K562 (cell line): ENCODE data around the gene IL17RC. TPM values are rescaled to one million over a fixed set of nuclear protein-coding genes. Genes with fewer than 3 reads are reported as not detected.

Experiments used
- HNRNPL ChIP-seq: fragments of 200-400 bp; formaldehyde crosslinking; IDR thresholded peaks from 2 replicates; pipeline ENCODE4 v1.6.1; 2017; ENCODE audit warnings: low read depth, mild to moderate bottlenecking, low read length
- NFATC3 ChIP-seq: fragments of 450-650 bp; IDR thresholded peaks from 2 replicates; pipeline ENCODE4 v1.6.1; 2017; ENCODE audit warnings: mild to moderate bottlenecking
- NR3C1 ChIP-seq: sonication (generic); formaldehyde crosslinking; IDR thresholded peaks from 2 replicates; pipeline ENCODE4 v1.8.1; 2022; ENCODE audit warnings: missing genetic modification reagents
- POLR2G ChIP-seq: fragments of 200-400 bp; formaldehyde crosslinking; IDR thresholded peaks from 2 replicates; pipeline ENCODE4 v1.6.1; 2017; ENCODE audit warnings: low read depth, mild to moderate bottlenecking, antibody characterized with exemption, low read length, moderate library complexity
- U2AF2 ChIP-seq: fragments of 200-400 bp; formaldehyde crosslinking; optimal IDR thresholded peaks from 2 replicates; pipeline ENCODE3; 2017; ENCODE audit warnings: low read depth, mild to moderate bottlenecking, low read length
- ZNF175 ChIP-seq: fragments of 200-800 bp; sonication (Bioruptor generic); IDR thresholded peaks from 2 replicates; pipeline ENCODE4 v1.6.1; 2016; ENCODE audit warnings: low read depth, mild to moderate bottlenecking, missing genetic modification characterization, missing compliant biosample characterization
- ZNF224 ChIP-seq: sonication (generic); formaldehyde crosslinking; IDR thresholded peaks from 2 replicates; pipeline ENCODE4 v1.8.0; 2022; ENCODE audit warnings: mild to moderate bottlenecking, missing genetic modification reagents
- ZNF311 ChIP-seq: fragments of 250-450 bp; sonication (Bioruptor Pico); IDR thresholded peaks from 2 replicates; pipeline ENCODE4 v1.4.0; 2020; ENCODE audit warnings: mild to moderate bottlenecking, moderate library complexity
- polyA plus RNA-seq, 8 experiments: library from polyadenylated mRNA; depleted of rRNA in 4 of 8; stranded (reverse) in 5 of 8; unstranded in 3 of 8; fragments of >200 nt; fragmentation: Nextera tagmentation in 2 of 8; fragmentation: Illumina TruSeq in 1 of 8; extraction: Ambion mirVana in 2 of 8; extraction: Trizol in 1 of 8; gene quantifications; 2 replicates each; pipeline versions ENCODE4 v1.2.1 to v1.2.3, GENCODE V29; 2011 to 2014; ENCODE audit warnings: inconsistent platforms in 1 of 8, missing spikeins in 1 of 8
- total RNA-seq, 7 experiments: library from RNA; depleted of rRNA in 6 of 7; stranded (reverse); fragments of >200 nt in 6 of 7; fragmentation: Illumina TruSeq in 2 of 7; extraction: Trizol in 2 of 7; gene quantifications; 2 replicates each; pipeline versions ENCODE4 v1.2.1 to v1.2.3, GENCODE V29; 2011 to 2021; ENCODE audit warnings: low replicate concordance in 1 of 7
- TF ChIP-seq, protein P1 (sequence below): sonication (generic); formaldehyde crosslinking; IDR thresholded peaks from 2 replicates; pipeline ENCODE4 v1.8.0; 2023; ENCODE audit warnings: mild to moderate bottlenecking, missing genetic modification reagents
- TF ChIP-seq, protein P2 (sequence below): sonication (generic); formaldehyde crosslinking; IDR thresholded peaks from 2 replicates; pipeline ENCODE4 v1.8.0; 2023; ENCODE audit warnings: missing genetic modification reagents, mild to moderate bottlenecking, borderline replicate concordance
- TF ChIP-seq, protein P3 (sequence below): IDR thresholded peaks from 2 replicates; pipeline ENCODE4 v1.6.1; 2012; ENCODE audit warnings: low read depth, low read length, improper control_type of control experiment, borderline replicate concordance
- TF ChIP-seq, protein P4 (sequence below): fragments of 250-450 bp; sonication (Bioruptor Pico); IDR thresholded peaks from 2 replicates; pipeline ENCODE4 v1.5.0; 2022; ENCODE audit warnings: mild to moderate bottlenecking
- TF ChIP-seq, protein P5 (sequence below): fragments of 200-800 bp; sonication (Bioruptor generic); IDR thresholded peaks from 2 replicates; pipeline ENCODE4 v1.6.1; 2017; ENCODE audit warnings: missing genetic modification characterization, missing compliant biosample characterization

IL17RC gene
- total and polyA plus RNA-seq, 9 of the 15 experiments (the other 6 are each of a cell fraction or from before 2014, with no cell fraction given) = 0.15 to 11.4 (median 7.1) TPM; not detected in 1

DNA sequence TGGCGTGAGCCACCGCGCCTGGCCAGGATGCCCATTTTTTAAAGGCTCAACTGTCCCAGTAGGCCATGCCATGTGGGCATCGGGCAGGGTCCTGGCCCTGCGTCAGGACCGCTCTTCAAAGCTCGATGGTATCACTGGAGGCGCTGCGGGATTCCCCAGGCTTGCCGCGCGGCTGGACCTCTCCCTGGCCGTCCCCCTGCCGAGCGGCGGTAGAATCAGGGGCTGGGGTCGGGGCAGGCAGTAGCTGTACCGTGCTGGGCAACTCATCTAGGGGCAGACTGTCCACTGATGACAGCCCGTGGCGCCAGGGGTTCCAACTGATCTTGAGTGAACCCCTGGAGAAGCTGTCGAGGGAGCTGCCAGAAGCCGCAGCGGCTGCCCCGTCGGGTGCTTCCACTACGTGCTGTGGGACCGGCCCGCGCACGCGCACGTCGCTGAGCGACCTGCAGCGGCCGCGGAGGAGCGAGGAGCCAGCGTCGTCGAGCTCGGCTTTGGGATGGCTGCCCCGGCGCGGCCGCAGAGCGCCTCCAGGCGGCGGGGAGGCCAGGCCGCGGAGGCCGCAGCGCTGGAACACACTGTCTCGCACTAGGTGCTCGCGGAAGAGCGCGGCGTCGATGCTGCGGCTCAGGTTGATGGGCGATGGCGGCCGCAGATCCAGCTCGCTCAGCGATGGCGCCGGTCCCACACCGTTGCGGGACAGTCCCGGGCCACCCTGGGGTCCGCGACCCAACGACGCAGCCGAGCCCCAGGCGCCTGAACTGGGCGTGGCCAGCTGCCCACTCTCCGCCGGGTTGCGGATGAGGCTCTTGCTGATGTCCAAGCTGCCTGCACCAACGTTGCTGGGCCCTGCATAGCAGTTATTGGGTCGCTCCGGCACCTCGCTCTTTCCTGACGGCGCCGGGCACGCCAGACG lies 29.5 kb downstream of the IL17RC start (continued):
- TF ChIP-seq, protein P1, sequence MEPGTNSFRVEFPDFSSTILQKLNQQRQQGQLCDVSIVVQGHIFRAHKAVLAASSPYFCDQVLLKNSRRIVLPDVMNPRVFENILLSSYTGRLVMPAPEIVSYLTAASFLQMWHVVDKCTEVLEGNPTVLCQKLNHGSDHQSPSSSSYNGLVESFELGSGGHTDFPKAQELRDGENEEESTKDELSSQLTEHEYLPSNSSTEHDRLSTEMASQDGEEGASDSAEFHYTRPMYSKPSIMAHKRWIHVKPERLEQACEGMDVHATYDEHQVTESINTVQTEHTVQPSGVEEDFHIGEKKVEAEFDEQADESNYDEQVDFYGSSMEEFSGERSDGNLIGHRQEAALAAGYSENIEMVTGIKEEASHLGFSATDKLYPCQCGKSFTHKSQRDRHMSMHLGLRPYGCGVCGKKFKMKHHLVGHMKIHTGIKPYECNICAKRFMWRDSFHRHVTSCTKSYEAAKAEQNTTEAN (CRISPR knock-in tag) = no peak
- TF ChIP-seq HNRNPL (0 out of 2 replicates have a peak, but pooled peaks have one; percentile 20), U2AF2 (no peak), NR3C1 (CRISPR knock-in tag) (no peak), ZNF311 (CRISPR knock-in tag) (no peak), ZNF224 (CRISPR knock-in tag) (no peak), ZNF175 (CRISPR knock-in tag) (no peak), NFATC3 (no peak), POLR2G (peak; percentile 45; the same call in 1 of the 2 replicates)
- TF ChIP-seq, protein P2, sequence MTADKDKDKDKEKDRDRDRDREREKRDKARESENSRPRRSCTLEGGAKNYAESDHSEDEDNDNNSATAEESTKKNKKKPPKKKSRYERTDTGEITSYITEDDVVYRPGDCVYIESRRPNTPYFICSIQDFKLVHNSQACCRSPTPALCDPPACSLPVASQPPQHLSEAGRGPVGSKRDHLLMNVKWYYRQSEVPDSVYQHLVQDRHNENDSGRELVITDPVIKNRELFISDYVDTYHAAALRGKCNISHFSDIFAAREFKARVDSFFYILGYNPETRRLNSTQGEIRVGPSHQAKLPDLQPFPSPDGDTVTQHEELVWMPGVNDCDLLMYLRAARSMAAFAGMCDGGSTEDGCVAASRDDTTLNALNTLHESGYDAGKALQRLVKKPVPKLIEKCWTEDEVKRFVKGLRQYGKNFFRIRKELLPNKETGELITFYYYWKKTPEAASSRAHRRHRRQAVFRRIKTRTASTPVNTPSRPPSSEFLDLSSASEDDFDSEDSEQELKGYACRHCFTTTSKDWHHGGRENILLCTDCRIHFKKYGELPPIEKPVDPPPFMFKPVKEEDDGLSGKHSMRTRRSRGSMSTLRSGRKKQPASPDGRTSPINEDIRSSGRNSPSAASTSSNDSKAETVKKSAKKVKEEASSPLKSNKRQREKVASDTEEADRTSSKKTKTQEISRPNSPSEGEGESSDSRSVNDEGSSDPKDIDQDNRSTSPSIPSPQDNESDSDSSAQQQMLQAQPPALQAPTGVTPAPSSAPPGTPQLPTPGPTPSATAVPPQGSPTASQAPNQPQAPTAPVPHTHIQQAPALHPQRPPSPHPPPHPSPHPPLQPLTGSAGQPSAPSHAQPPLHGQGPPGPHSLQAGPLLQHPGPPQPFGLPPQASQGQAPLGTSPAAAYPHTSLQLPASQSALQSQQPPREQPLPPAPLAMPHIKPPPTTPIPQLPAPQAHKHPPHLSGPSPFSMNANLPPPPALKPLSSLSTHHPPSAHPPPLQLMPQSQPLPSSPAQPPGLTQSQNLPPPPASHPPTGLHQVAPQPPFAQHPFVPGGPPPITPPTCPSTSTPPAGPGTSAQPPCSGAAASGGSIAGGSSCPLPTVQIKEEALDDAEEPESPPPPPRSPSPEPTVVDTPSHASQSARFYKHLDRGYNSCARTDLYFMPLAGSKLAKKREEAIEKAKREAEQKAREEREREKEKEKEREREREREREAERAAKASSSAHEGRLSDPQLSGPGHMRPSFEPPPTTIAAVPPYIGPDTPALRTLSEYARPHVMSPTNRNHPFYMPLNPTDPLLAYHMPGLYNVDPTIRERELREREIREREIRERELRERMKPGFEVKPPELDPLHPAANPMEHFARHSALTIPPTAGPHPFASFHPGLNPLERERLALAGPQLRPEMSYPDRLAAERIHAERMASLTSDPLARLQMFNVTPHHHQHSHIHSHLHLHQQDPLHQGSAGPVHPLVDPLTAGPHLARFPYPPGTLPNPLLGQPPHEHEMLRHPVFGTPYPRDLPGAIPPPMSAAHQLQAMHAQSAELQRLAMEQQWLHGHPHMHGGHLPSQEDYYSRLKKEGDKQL (CRISPR knock-in tag) = no peak
- TF ChIP-seq, protein P3, sequence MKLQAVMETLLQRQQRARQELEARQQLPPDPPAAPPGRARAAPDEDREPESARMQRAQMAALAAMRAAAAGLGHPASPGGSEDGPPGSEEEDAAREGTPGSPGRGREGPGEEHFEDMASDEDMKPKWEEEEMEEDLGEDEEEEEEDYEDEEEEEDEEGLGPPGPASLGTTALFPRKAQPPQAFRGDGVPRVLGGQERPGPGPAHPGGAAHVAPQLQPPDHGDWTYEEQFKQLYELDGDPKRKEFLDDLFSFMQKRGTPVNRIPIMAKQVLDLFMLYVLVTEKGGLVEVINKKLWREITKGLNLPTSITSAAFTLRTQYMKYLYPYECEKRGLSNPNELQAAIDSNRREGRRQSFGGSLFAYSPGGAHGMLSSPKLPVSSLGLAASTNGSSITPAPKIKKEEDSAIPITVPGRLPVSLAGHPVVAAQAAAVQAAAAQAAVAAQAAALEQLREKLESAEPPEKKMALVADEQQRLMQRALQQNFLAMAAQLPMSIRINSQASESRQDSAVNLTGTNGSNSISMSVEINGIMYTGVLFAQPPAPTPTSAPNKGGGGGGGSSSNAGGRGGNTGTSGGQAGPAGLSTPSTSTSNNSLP = no peak
- TF ChIP-seq, protein P4, sequence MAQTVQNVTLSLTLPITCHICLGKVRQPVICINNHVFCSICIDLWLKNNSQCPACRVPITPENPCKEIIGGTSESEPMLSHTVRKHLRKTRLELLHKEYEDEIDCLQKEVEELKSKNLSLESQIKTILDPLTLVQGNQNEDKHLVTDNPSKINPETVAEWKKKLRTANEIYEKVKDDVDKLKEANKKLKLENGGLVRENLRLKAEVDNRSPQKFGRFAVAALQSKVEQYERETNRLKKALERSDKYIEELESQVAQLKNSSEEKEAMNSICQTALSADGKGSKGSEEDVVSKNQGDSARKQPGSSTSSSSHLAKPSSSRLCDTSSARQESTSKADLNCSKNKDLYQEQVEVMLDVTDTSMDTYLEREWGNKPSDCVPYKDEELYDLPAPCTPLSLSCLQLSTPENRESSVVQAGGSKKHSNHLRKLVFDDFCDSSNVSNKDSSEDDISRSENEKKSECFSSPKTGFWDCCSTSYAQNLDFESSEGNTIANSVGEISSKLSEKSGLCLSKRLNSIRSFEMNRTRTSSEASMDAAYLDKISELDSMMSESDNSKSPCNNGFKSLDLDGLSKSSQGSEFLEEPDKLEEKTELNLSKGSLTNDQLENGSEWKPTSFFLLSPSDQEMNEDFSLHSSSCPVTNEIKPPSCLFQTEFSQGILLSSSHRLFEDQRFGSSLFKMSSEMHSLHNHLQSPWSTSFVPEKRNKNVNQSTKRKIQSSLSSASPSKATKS (CRISPR knock-in tag) = no peak
- TF ChIP-seq, protein P5, sequence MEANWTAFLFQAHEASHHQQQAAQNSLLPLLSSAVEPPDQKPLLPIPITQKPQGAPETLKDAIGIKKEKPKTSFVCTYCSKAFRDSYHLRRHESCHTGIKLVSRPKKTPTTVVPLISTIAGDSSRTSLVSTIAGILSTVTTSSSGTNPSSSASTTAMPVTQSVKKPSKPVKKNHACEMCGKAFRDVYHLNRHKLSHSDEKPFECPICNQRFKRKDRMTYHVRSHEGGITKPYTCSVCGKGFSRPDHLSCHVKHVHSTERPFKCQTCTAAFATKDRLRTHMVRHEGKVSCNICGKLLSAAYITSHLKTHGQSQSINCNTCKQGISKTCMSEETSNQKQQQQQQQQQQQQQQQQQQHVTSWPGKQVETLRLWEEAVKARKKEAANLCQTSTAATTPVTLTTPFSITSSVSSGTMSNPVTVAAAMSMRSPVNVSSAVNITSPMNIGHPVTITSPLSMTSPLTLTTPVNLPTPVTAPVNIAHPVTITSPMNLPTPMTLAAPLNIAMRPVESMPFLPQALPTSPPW (CRISPR knock-in tag) = no peak
